Adipocyte (in vitro differentiated cells): ENCODE measurements around the gene CCDC12.

Experiments
- DNase-seq: peaks from one replicate; pipeline ENCODE4 v3.0.0-alpha.2; 2015; ENCODE audit warnings: low read depth
- H3K27me3 ChIP-seq: replicated peaks from 2 replicates; pipeline ENCODE4 v1.7.0; 2013; ENCODE audit warnings: mild to moderate bottlenecking, low read length, moderate library complexity; ENCODE audit not compliant: control insufficient read depth, insufficient read depth
- H3K36me3 ChIP-seq: 2 replicates; pipeline ENCODE4 v1.7.0; 2013; ENCODE audit warnings: low read length, mild to moderate bottlenecking, moderate library complexity; ENCODE audit not compliant: control insufficient read depth, insufficient read depth, severe bottlenecking
- H3K4me1 ChIP-seq: 2 replicates; pipeline ENCODE4 v1.7.0; 2013; ENCODE audit warnings: mild to moderate bottlenecking, low read length, moderate library complexity; ENCODE audit not compliant: control insufficient read depth, insufficient read depth
- H3K4me3 ChIP-seq: 2 replicates; pipeline ENCODE4 v1.7.0; 2013; ENCODE audit warnings: mild to moderate bottlenecking, low read length, moderate library complexity
- H3K9ac ChIP-seq: 2 replicates; pipeline ENCODE4 v1.7.0; 2013; ENCODE audit warnings: mild to moderate bottlenecking, low read length, moderate library complexity
- H3K9me3 ChIP-seq: 2 replicates; pipeline ENCODE4 v1.7.0; 2013; ENCODE audit warnings: mild to moderate bottlenecking, low read length, moderate library complexity; ENCODE audit not compliant: control insufficient read depth

The CCDC12 gene

GRCh38 chr3:46985588-46985987, 9.0 kb upstream of the CCDC12 start:
- Histone ChIP-seq H3K4me3 (no peak overlapping the region), H3K27me3 (no peaks in the 10 kb centered on the region), H3K36me3 (no peaks in the 10 kb centered on the region), H3K9ac (no peak overlapping the region), H3K4me1 (no peaks in the 10 kb centered on the region), H3K9me3 (no peaks in the 10 kb centered on the region)
- DNase-seq, result no peak

DNA sequence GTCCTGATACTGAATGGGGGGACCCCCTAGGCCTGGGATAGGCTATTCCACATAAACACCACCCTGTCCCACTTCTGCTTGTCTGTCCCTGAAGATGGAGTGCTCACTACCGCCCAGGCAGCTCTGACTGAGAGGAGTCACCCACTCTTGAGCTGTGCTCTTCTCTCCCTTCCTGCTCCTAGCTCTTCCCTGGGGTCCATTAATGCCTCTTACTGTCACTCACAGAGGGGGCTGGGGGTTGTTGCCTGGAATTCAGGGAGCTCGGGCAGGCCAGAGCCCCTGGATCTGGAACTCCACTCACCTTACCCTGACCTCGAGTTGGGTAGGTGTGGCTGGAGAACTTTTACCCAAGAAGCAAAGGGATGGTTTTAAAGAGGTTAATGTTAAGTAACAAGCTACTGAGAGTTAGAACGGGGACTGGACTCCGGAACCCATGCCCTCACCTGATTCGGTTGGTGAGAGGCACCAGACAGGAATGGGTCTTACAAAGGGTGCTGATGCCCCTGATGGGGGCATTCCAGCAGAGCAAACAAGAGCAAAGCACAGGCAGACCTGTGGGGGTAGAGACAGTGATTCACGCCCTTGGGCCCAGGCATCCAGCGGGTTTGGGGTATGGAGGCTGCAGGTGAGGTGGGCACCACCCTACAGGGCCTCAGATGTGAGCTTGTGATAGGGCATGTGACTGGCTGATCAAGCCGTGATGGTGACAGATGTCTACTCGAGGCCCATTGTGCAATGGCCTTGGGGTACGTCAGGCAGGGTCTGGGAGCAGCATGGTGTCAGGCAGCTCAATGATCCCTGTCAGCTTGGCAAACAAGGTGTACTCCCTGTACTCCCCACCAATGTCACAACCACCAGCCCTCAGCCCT, 8.3 kb upstream of the CCDC12 start:
- no peak overlapping the region for H3K4me3 ChIP-seq
- no peak for DNase-seq
- peaks cover 4% of the 10 kb centered on the region for H3K4me1 ChIP-seq
- H3K9ac ChIP-seq, result no peak overlapping the region
- H3K36me3 ChIP-seq, result no peaks in the 10 kb centered on the region
- no peaks in the 10 kb centered on the region for H3K9me3 ChIP-seq
- no peaks in the 10 kb centered on the region for H3K27me3 ChIP-seq

- H3K9me3 ChIP-seq, result no peaks in the 10 kb centered on the region
- no peaks in the 10 kb centered on the region for H3K36me3 ChIP-seq
- H3K9ac ChIP-seq, result no peak overlapping the region
- H3K27me3 ChIP-seq, result no peaks in the 10 kb centered on the region
- H3K4me1 ChIP-seq, result peaks cover 10% of the 10 kb centered on the region
- H3K4me3 ChIP-seq, result no peak overlapping the region
- no peak for DNase-seq
Measured at GRCh38 chr3:46982546-46982945, 6.0 kb upstream of the CCDC12 start.

- DNase-seq, result no peak
- H3K9me3 ChIP-seq, result no peaks in the 10 kb centered on the region
- H3K4me1 ChIP-seq, result peaks cover 13% of the 10 kb centered on the region
- no peaks in the 10 kb centered on the region for H3K36me3 ChIP-seq
- H3K27me3 ChIP-seq, result no peaks in the 10 kb centered on the region
- no peak overlapping the region for H3K4me3 ChIP-seq
- no peak overlapping the region for H3K9ac ChIP-seq
Measured at GRCh38 chr3:46981932-46982471, 5.5 kb upstream of the CCDC12 start.

- Histone ChIP-seq H3K9me3 (no peaks in the 10 kb centered on the region), H3K4me3 (peak overlapping the region; percentile 86), H3K9ac (peak overlapping the region; percentile 89), H3K27me3 (no peaks in the 10 kb centered on the region), H3K4me1 (peaks cover 13% of the 10 kb centered on the region), H3K36me3 (no peaks in the 10 kb centered on the region)
- peak; percentile 33 for DNase-seq
Measured at GRCh38 chr3:46979958-46980497, 3.5 kb upstream of the CCDC12 start.

DNA sequence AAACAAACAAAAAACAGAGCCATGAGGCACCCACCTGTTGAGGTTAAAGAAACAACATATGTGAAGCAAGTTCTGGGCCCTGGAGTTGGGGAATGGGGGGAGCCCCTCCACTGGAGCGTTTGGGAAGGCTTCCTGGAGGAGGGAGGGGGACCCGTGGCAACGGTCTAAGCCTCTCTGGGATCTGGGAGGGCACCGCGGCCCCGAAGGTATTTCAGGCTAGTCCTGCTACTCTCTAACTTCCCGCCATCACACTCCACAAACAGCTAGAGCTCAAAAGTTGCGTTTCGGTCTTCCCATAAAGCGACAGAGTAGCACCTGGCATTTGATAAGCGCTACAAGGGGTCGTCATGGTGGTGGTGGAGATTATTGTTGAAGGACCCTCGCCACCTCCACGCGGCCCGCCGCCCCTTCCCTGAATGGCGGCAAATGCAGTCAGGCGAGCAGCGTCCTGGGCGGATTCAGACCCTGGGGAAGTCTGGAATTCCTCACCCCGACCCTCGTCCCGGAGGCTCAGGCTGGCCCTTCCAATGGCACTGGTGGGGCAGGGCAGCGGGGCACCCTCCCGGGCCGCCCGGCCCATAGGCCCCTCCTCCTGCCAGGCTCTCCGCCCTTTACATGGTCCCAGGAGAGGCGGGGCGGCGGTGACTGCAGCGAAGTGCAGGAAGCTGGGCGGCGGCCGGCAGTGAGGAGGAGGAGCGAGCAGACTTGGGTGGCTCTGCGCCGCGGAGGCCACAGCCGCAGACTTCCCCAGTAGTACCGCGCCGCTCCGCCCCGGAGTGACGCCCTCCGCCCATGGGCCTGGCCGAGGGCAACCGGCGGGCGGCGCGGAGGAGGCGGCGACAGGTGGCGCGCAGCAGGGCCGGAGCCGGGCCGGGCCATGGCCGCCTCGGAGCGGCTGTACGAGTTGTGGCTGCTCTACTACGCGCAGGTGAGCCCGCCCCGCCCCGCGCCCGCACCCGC, 2.7 kb upstream of the CCDC12 start, which contains the start of gene NBEAL2:
TSS of gene NBEAL2 (plus strand) at position 682 of the 960 bp plus-strand sequence. CDS start at position 878, 196 bp downstream.
- no peaks in the 10 kb centered on the region for H3K36me3 ChIP-seq
- H3K27me3 ChIP-seq, result no peaks in the 10 kb centered on the region
- H3K4me1 ChIP-seq, result peaks cover 21% of the 10 kb centered on the region
- peak within 1 kb of the TSS; percentile 86 for H3K4me3 ChIP-seq
- DNase-seq, result peak; percentile 95
- no peaks in the 10 kb centered on the region for H3K9me3 ChIP-seq
- H3K9ac ChIP-seq, result peak within 1 kb of the TSS; percentile 89

DNA sequence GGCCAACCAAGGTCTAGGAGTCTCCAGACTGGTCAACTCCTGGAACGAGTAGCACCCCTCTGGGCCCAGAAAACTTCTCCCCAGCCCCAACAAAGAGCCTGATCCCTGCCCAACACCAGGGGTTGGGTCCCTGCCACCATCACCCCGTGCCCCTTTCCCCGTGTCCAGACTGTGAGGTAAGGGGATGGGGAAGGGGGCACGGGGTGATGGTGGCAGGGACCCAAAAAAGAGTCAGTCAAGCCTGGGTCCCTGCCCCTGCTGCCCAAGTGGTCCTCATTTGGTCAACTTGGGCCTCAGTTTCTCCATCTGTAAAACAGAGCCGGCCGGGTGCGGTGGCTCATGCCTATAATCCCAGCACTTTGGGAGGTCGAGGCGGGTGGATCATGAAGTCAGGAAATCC, 1.8 kb upstream of the CCDC12 start:
- no peaks in the 10 kb centered on the region for H3K9me3 ChIP-seq
- no peaks in the 10 kb centered on the region for H3K36me3 ChIP-seq
- no peaks in the 10 kb centered on the region for H3K27me3 ChIP-seq
- H3K4me3 ChIP-seq, result no peak overlapping the region
- H3K9ac ChIP-seq, result no peak overlapping the region
- H3K4me1 ChIP-seq, result peaks cover 26% of the 10 kb centered on the region
- DNase-seq, result no peak

DNA sequence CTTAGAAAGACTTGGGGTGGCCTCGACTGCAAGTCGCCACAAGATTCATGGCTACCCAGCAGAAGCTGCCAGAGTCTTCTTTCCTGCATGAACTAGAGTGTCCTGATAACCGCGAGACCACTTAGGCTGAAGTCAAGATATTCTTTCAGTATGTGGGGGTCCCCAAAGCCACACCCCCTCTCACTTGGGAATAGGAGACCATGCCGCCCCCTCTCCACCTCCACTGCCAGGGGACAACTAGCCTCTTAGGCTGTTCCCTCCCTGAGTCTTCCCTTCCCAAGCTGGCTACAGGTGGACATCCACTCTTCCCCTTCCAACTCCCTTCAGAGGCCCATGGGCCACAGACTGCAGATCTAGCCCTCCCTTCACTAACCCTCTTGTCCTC, 1.3 kb upstream of the CCDC12 start:
- Histone ChIP-seq H3K9ac (no peak overlapping the region), H3K4me3 (no peak overlapping the region), H3K4me1 (peaks cover 26% of the 10 kb centered on the region), H3K36me3 (no peaks in the 10 kb centered on the region), H3K27me3 (no peaks in the 10 kb centered on the region), H3K9me3 (no peaks in the 10 kb centered on the region)
- DNase-seq, result no peak

DNA sequence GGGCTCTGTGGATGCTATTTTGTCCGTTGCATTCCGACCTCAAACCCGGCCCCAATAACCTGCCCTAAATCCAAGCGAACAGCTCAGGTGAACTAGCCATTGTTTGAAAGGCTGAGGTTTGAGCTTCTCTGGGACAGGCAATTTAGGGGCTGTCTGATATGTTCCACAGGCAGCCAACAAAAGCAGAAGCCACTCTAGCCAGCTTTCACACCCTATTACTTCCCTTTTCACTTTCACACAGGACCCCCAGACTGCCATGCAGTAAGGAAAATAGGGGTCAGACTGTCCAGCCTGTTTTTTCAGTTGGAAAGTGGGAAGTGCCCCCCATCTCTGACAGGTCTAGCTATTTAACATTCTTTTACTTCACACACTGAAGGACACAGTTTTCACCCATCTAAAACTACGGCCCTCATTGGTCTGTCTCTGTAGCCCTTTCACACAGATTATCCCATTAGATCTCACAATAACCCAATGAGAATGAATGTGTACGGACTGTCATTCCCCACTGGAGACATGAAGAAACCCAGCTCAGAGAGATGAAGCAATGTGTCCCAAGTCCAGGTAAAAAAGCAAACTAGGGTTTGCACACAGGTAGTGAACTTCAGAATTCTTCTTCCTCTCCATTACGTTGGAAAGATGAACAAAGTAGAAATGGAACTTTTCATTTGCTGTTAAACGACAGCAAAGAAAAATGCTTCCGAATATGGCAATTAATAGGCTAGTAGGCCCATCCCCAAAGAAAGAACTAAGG, 1.9 kb downstream of the CCDC12 start:
- peak overlapping the region; percentile 94 for H3K4me3 ChIP-seq
- H3K27me3 ChIP-seq, result no peaks in the 10 kb centered on the region
- H3K4me1 ChIP-seq, result peaks cover 40% of the 10 kb centered on the region
- H3K9ac ChIP-seq, result no peak overlapping the region
- H3K36me3 ChIP-seq, result no peaks in the 10 kb centered on the region
- DNase-seq, result no peak
- no peaks in the 10 kb centered on the region for H3K9me3 ChIP-seq

GRCh38 chr3:46972396-46972795, 4.1 kb downstream of the CCDC12 start:
- no peaks in the 10 kb centered on the region for H3K9me3 ChIP-seq
- no peaks in the 10 kb centered on the region for H3K27me3 ChIP-seq
- H3K9ac ChIP-seq, result no peak overlapping the region
- DNase-seq, result no peak
- peaks cover 38% of the 10 kb centered on the region for H3K4me1 ChIP-seq
- no peak overlapping the region for H3K4me3 ChIP-seq
- no peaks in the 10 kb centered on the region for H3K36me3 ChIP-seq
